A549 (cell line): ENCODE results near the gene NEDD4L. TPM values are rescaled to one million over a fixed set of nuclear protein-coding genes. Genes with fewer than 3 reads are reported as not detected.

Source experiments
- ATAC-seq, 2 experiments: fragments of 200-7000 bp in 1 of 2; fragments of >200 bp in 1 of 2; cut with Nextera tagmentation in 1 of 2; cut with Tn5 transposase in 1 of 2; 3 replicates each; pipeline versions ENCODE4 v1.8.0 to v1.9.1; 2018 to 2020; ENCODE audit warnings: mild to moderate bottlenecking in 1 of 2, moderate library complexity in 1 of 2
- CTCF ChIA-PET: fragments of 300-600 bp; sonication (Branson Sonifier 250); formaldehyde crosslinking; extraction: SDS; loops from one replicate; lab custom pipeline; 2021; ENCODE audit warnings: antibody characterized with exemption, inconsistent platforms; lab: Yijun Ruan, JAX
- POLR2A ChIA-PET: fragments of 350-600 bp; formaldehyde crosslinking; extraction: SDS; loops from one replicate; lab custom pipeline; 2021; ENCODE audit warnings: antibody characterized with exemption, inconsistent platforms; lab: Yijun Ruan, JAX
- DNase-seq, 2 experiments: peaks; one replicate each; pipeline versions ENCODE4 v3.0.0 to v3.0.0-alpha.2; 2011 to 2016; ENCODE audit warnings: low read depth in 1 of 2, low spot score in 1 of 2
- FAIRE-seq: peaks from 2 replicates; lab custom pipeline; 2011; peaks lifted over from hg19 to GRCh38; lab: Jason Lieb, UNC
- H3K27ac ChIP-seq, 2 experiments: fragments of >200 bp; sonication (Bioruptor Twin); formaldehyde crosslinking; 3 replicates each; pipeline ENCODE4 v1.5.1; 2016 to 2017
- H3K4me1 ChIP-seq: fragments of >200 bp; sonication (Bioruptor Twin); formaldehyde crosslinking; 3 replicates; pipeline ENCODE4 v1.6.1; 2016
- H3K4me2 ChIP-seq: fragments of >200 bp; sonication (Bioruptor Twin); formaldehyde crosslinking; 3 replicates; pipeline ENCODE4 v1.6.1; 2016
- H3K4me3 ChIP-seq: fragments of >200 bp; sonication (Bioruptor Twin); formaldehyde crosslinking; 3 replicates; pipeline ENCODE4 v1.5.1; 2016
- H3K9me3 ChIP-seq: fragments of >200 bp; sonication (Bioruptor Twin); formaldehyde crosslinking; 3 replicates; pipeline ENCODE4 v1.6.1; 2016
- CBX2 ChIP-seq: fragments of 200-600 bp; sonication (generic); IDR thresholded peaks from 2 replicates; pipeline ENCODE4 v1.6.1; 2016; ENCODE audit warnings: low read depth, mild to moderate bottlenecking, borderline replicate concordance
- EHF ChIP-seq: fragments of 250-450 bp; sonication (Bioruptor Pico); IDR thresholded peaks from 2 replicates; pipeline ENCODE4 v1.5.0; 2020; ENCODE audit warnings: mild to moderate bottlenecking
- FOSL2 ChIP-seq, 2 experiments: fragments of 450-650 bp in 1 of 2; fragments of >200 bp in 1 of 2; sonication (Bioruptor Twin) in 1 of 2; formaldehyde crosslinking; IDR thresholded peaks; 2 replicates each; pipeline versions ENCODE4 v1.5.0 to v1.6.1; 2016 to 2020; ENCODE audit warnings: mild to moderate bottlenecking in 1 of 2, moderate library complexity in 1 of 2
- FOXS1 ChIP-seq: fragments of 250-450 bp; sonication (Bioruptor Pico); IDR thresholded peaks from 2 replicates; pipeline ENCODE4 v1.5.0; 2020; ENCODE audit warnings: mild to moderate bottlenecking, moderate library complexity
- GATA3 ChIP-seq: IDR thresholded peaks from 2 replicates; pipeline ENCODE4 v1.6.1; 2012; ENCODE audit warnings: borderline replicate concordance
- HDAC2 ChIP-seq: fragments of 200-600 bp; sonication (generic); IDR thresholded peaks from 2 replicates; pipeline ENCODE4 v1.6.1; 2016
- JUNB ChIP-seq: fragments of >200 bp; sonication (Bioruptor Twin); formaldehyde crosslinking; IDR thresholded peaks from 2 replicates; pipeline ENCODE4 v1.6.1; 2016
- KDM1A ChIP-seq: fragments of 200-600 bp; sonication (generic); IDR thresholded peaks from 2 replicates; pipeline ENCODE4 v1.6.1; 2016; ENCODE audit warnings: low read depth, mild to moderate bottlenecking
- KDM5A ChIP-seq: fragments of 200-600 bp; sonication (generic); IDR thresholded peaks from 2 replicates; pipeline ENCODE4 v1.6.1; 2016; ENCODE audit warnings: antibody characterized with exemption, mild to moderate bottlenecking
- MAZ ChIP-seq: fragments of 150-350 bp; IDR thresholded peaks from 2 replicates; pipeline ENCODE4 v1.6.1; 2014; ENCODE audit warnings: antibody characterized with exemption, low read depth, low read length, borderline replicate concordance
- MYC ChIP-seq: IDR thresholded peaks from 2 replicates; pipeline ENCODE4 v1.6.1; 2012; ENCODE audit warnings: mild to moderate bottlenecking, inconsistent platforms, low read length, improper control_type of control experiment, borderline replicate concordance
- NFE2L2 ChIP-seq: fragments of 150-350 bp; conservative IDR thresholded peaks from 2 replicates; pipeline ENCODE4 v1.6.1; 2014; ENCODE audit warnings: low read length
- POLR2AphosphoS2 ChIP-seq: conservative IDR thresholded peaks from 2 replicates; pipeline ENCODE4 v1.6.1; 2012; ENCODE audit warnings: low read length, improper control_type of control experiment, inconsistent platforms
- RAD21 ChIP-seq, 2 experiments: fragments of >200 bp in 1 of 2; sonication (Bioruptor Twin) in 1 of 2; formaldehyde crosslinking in 1 of 2; IDR thresholded peaks in 1 of 2; conservative IDR thresholded peaks in 1 of 2; 2 replicates in 1 of 2; 3 replicates in 1 of 2; pipeline ENCODE4 v1.6.1; 2012 to 2018; ENCODE audit warnings: inconsistent platforms in 1 of 2
- RCOR1 ChIP-seq: fragments of 150-350 bp; IDR thresholded peaks from 2 replicates; pipeline ENCODE4 v1.6.1; 2014; ENCODE audit warnings: antibody characterized with exemption, low read length, low read depth
- SMC3 ChIP-seq: fragments of >200 bp; sonication (Bioruptor Twin); formaldehyde crosslinking; IDR thresholded peaks from 3 replicates; pipeline ENCODE4 v1.6.1; 2018; ENCODE audit warnings: inconsistent platforms
- SREBF2 ChIP-seq: fragments of 450-650 bp; IDR thresholded peaks from 2 replicates; pipeline ENCODE4 v1.6.1; 2014; ENCODE audit warnings: mild to moderate bottlenecking, moderate library complexity
- TP53 ChIP-seq: fragments of 250-450 bp; sonication (Bioruptor Pico); IDR thresholded peaks from 2 replicates; pipeline ENCODE4 v1.5.0; 2021; ENCODE audit warnings: mild to moderate bottlenecking, moderate library complexity
- ZFP36 ChIP-seq: fragments of 450-650 bp; IDR thresholded peaks from 2 replicates; pipeline ENCODE4 v1.6.1; 2014; ENCODE audit warnings: borderline replicate concordance; ENCODE audit not compliant: partially characterized antibody
- ZSCAN20 ChIP-seq: fragments of 250-450 bp; sonication (Bioruptor Pico); IDR thresholded peaks from 2 replicates; pipeline ENCODE4 v1.8.0; 2022; ENCODE audit warnings: mild to moderate bottlenecking, moderate library complexity
- WGBS: methylation state at CpG from one replicate; pipeline ENCODE4 v1.1.6; 2017; ENCODE audit errors: missing lambda C conversion rate; 5-methylcytosine and 5-hydroxymethylcytosine counted together
- polyA plus RNA-seq, 4 experiments: library from polyadenylated mRNA; depleted of rRNA in 3 of 4; stranded (reverse); fragments of >200 nt; fragmentation: RNase III in 1 of 4; extraction: RNeasy Plus Mini Kit Qiagen cat#74134 plus additional on column Dnase treatment in 1 of 4; gene quantifications; 2 replicates in 3 of 4; 3 replicates in 1 of 4; pipeline ENCODE4 v1.2.3, GENCODE V29; 2011 to 2017
- TF ChIP-seq, protein P1 (sequence below): IDR thresholded peaks from 2 replicates; pipeline ENCODE4 v1.6.1; 2012; ENCODE audit warnings: low read depth, borderline replicate concordance
- TF ChIP-seq, protein P2 (sequence below): fragments of 450-650 bp; IDR thresholded peaks from 2 replicates; pipeline ENCODE4 v1.6.1; 2014; ENCODE audit warnings: antibody characterized with exemption
- TF ChIP-seq, protein P3 (sequence below): fragments of >200 bp; sonication (Bioruptor Twin); formaldehyde crosslinking; IDR thresholded peaks from 3 replicates; pipeline ENCODE4 v1.6.1; 2016
- TF ChIP-seq, protein P4 (sequence below): fragments of 200-600 bp; sonication (generic); IDR thresholded peaks from 2 replicates; pipeline ENCODE4 v1.6.1; 2016; ENCODE audit warnings: antibody characterized with exemption, mild to moderate bottlenecking, moderate library complexity
- TF ChIP-seq, protein P5 (sequence below): fragments of >200 bp; sonication (Bioruptor Twin); formaldehyde crosslinking; IDR thresholded peaks from 3 replicates; pipeline ENCODE4 v1.5.1; 2016

NEDD4L gene
- polyA plus RNA-seq, 2 of the 4 experiments (the other 2 are of a cell fraction) = 18.0 to 36.5 TPM

DNA sequence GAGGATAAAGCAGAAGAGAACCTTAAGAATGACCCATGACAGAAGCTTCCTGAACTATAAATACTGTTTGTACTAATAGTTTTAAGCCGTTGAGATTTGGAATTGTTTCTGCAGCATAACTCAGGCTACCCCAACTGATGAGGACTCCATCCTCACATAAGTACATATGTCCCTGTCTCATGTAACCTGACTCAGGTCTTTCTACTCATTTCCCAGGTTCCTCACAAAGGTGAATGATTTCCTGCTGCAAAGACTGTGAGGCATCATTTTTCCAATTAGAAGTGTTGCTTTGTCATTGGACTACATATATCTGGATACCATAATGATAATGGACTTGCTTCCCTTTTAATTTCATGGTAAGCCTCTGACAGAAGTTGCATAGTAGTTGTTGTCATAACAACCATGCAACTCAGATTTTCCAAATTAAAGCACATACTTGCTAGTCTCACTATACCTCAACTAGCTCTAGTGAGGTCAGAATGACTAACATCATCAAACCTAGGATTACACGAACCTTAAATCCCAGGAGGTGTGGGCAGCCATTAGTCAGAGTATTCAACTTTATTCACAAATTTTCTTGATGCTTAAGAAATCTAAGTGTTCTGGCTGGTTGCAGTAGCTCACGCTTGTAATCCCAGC lies 38.0 kb upstream of the NEDD4L start:
- DNase-seq (no peak), FAIRE-seq (no peak), ATAC-seq (no peak)
- H3K4me1 ChIP-seq = peaks cover 57% of the 10 kb centered on the region
- ChIA-PET CTCF (interaction anchor here (0.6 to 3.8 kb wide), 2 partner anchors 37 to 176 kb away, joined by 3 to 12 read pairs; partner anchors contain the start of gene NEDD4L), POLR2A (no interaction called here)
- 45% methylated on average over 3 of the region's 3 CpGs for WGBS
- H3K9me3 ChIP-seq = no peaks in the 10 kb centered on the region
- TF ChIP-seq TP53 (CRISPR knock-in tag) (no peak), NFE2L2 (no peak), SMC3 (no peak), FOSL2 (IDR thresholded peaks at IDR 0.05) (no peak), FOSL2 (CRISPR knock-in tag; IDR thresholded peaks at IDR 0.05) (no peak), KDM5A (no peak), RAD21 (conservative IDR thresholded peaks at IDR 0.05 in 1 of 2, IDR thresholded peaks at IDR 0.05 in 1 of 2) (no peak), SREBF2 (no peak), MAZ (no peak), FOXS1 (CRISPR knock-in tag) (no peak), RCOR1 (no peak), EHF (no peak), ZFP36 (no peak), POLR2AphosphoS2 (no peak), ZSCAN20 (CRISPR knock-in tag) (no peak), HDAC2 (no peak)
- TF ChIP-seq, protein P1, sequence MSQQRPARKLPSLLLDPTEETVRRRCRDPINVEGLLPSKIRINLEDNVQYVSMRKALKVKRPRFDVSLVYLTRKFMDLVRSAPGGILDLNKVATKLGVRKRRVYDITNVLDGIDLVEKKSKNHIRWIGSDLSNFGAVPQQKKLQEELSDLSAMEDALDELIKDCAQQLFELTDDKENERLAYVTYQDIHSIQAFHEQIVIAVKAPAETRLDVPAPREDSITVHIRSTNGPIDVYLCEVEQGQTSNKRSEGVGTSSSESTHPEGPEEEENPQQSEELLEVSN = no peak
- TF ChIP-seq, protein P2, sequence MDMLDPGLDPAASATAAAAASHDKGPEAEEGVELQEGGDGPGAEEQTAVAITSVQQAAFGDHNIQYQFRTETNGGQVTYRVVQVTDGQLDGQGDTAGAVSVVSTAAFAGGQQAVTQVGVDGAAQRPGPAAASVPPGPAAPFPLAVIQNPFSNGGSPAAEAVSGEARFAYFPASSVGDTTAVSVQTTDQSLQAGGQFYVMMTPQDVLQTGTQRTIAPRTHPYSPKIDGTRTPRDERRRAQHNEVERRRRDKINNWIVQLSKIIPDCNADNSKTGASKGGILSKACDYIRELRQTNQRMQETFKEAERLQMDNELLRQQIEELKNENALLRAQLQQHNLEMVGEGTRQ = no peak
- H3K4me2 ChIP-seq = no peak overlapping the region
- peak overlapping the region; percentile 83 to 86 for H3K27ac ChIP-seq
- H3K4me3 ChIP-seq = no peak overlapping the region

DNA sequence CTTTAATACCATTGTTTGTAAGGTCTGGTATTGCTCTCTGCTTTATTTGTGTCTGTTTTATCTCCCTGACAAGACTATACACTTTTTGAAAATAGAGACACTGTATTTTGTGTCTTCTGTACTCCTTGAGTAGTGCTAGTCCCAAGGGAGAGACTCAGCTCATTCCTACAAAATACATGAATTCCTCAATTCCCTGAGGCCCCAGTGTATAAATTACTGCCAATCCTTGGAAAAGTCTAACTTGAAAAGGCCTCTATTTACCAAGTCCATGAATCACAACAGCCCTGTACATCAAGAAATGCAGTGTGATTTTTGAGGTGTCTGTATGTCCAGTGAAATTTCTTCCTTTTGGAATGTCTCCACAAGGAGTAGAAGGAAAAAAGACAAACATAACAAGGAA lies 34.9 kb upstream of the NEDD4L start:
- H3K9me3 ChIP-seq = no peaks in the 10 kb centered on the region
- peak overlapping the region; percentile 40 for H3K4me2 ChIP-seq
- DNase-seq (peak in 1 of 2 experiments; percentile 31), ATAC-seq (peak in 1 of 2 experiments; percentile 19; a peak in 1 of 6 replicates), FAIRE-seq (no peak)
- peaks cover 69% of the 10 kb centered on the region for H3K4me1 ChIP-seq
- ChIA-PET POLR2A (no interaction called here), CTCF (interaction anchor here (3.8 kb wide), 1 partner anchor 34 kb away, joined by 12 read pairs; the partner anchor contains the start of gene NEDD4L)
- H3K4me3 ChIP-seq = no peak overlapping the region
- TF ChIP-seq KDM1A (no peak), FOSL2 (IDR thresholded peaks at IDR 0.05) (no peak), FOSL2 (CRISPR knock-in tag; IDR thresholded peaks at IDR 0.05) (0 out of 2 replicates have a peak, but pooled peaks have one; percentile 27), POLR2AphosphoS2 (no peak)
- peak overlapping the region; percentile 60 to 68 for H3K27ac ChIP-seq

DNA sequence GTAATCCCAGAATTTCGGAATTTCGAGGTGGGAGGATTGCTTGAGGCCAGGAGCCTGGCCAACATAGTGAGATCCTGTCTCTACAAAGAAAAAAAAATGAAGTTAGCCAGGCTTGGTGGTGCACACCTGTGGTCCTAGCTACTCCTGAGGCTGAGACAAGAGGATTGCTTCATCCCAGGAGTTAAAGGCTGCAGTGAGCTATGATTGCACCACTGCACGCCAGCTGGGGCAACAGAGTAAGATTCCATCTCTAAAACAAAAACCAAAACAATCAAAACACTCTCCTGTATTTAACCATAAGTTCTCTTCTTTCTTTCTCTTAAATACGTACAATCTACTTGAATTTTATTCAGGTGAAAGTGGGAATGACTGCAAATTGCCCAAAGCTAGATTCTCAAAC lies 33.8 kb upstream of the NEDD4L start:
- Histone ChIP-seq H3K4me2 (no peak overlapping the region; the same call in 2 of the 3 replicates), H3K4me3 (no peak overlapping the region), H3K27ac (peak overlapping the region in 1 of 2 experiments; percentile 68; a peak in 5 of 6 replicates), H3K4me1 (peaks cover 62% of the 10 kb centered on the region), H3K9me3 (no peaks in the 10 kb centered on the region)
- ChIA-PET CTCF (interaction anchor here (0.5 to 1.4 kb wide), 2 partner anchors 18 to 392 kb away, joined by 3 read pairs; no protein-coding TSS in a partner anchor), POLR2A (no interaction called here)
- WGBS = 93% methylated on average over 4 of the region's 4 CpGs
- no peak for ATAC-seq
- no peak for FAIRE-seq
- DNase-seq = no peak
- TF ChIP-seq RCOR1 (no peak), GATA3 (no peak), MYC (no peak), ZFP36 (no peak), JUNB (no peak), KDM1A (no peak), CBX2 (no peak), NFE2L2 (no peak)
- TF ChIP-seq, protein P3, sequence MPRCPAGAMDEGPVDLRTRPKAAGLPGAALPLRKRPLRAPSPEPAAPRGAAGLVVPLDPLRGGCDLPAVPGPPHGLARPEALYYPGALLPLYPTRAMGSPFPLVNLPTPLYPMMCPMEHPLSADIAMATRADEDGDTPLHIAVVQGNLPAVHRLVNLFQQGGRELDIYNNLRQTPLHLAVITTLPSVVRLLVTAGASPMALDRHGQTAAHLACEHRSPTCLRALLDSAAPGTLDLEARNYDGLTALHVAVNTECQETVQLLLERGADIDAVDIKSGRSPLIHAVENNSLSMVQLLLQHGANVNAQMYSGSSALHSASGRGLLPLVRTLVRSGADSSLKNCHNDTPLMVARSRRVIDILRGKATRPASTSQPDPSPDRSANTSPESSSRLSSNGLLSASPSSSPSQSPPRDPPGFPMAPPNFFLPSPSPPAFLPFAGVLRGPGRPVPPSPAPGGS = no peak
- TF ChIP-seq, protein P4, sequence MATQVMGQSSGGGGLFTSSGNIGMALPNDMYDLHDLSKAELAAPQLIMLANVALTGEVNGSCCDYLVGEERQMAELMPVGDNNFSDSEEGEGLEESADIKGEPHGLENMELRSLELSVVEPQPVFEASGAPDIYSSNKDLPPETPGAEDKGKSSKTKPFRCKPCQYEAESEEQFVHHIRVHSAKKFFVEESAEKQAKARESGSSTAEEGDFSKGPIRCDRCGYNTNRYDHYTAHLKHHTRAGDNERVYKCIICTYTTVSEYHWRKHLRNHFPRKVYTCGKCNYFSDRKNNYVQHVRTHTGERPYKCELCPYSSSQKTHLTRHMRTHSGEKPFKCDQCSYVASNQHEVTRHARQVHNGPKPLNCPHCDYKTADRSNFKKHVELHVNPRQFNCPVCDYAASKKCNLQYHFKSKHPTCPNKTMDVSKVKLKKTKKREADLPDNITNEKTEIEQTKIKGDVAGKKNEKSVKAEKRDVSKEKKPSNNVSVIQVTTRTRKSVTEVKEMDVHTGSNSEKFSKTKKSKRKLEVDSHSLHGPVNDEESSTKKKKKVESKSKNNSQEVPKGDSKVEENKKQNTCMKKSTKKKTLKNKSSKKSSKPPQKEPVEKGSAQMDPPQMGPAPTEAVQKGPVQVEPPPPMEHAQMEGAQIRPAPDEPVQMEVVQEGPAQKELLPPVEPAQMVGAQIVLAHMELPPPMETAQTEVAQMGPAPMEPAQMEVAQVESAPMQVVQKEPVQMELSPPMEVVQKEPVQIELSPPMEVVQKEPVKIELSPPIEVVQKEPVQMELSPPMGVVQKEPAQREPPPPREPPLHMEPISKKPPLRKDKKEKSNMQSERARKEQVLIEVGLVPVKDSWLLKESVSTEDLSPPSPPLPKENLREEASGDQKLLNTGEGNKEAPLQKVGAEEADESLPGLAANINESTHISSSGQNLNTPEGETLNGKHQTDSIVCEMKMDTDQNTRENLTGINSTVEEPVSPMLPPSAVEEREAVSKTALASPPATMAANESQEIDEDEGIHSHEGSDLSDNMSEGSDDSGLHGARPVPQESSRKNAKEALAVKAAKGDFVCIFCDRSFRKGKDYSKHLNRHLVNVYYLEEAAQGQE = no peak
- TF ChIP-seq, protein P5, sequence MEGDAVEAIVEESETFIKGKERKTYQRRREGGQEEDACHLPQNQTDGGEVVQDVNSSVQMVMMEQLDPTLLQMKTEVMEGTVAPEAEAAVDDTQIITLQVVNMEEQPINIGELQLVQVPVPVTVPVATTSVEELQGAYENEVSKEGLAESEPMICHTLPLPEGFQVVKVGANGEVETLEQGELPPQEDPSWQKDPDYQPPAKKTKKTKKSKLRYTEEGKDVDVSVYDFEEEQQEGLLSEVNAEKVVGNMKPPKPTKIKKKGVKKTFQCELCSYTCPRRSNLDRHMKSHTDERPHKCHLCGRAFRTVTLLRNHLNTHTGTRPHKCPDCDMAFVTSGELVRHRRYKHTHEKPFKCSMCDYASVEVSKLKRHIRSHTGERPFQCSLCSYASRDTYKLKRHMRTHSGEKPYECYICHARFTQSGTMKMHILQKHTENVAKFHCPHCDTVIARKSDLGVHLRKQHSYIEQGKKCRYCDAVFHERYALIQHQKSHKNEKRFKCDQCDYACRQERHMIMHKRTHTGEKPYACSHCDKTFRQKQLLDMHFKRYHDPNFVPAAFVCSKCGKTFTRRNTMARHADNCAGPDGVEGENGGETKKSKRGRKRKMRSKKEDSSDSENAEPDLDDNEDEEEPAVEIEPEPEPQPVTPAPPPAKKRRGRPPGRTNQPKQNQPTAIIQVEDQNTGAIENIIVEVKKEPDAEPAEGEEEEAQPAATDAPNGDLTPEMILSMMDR = no peak
